Transverse colon (tissue), 3 donors: ENCODE measurements around the gene MBOAT7.

Experiments used
- EP300 ChIP-seq: sonication (generic); formaldehyde crosslinking; IDR thresholded peaks from one replicate; pipeline ENCODE4 v1.6.1; 2017; ENCODE audit warnings: antibody characterized with exemption, low read depth
- TF ChIP-seq, protein P1 (sequence below), 5 experiments: fragments of 200-600 bp in 3 of 5; fragments of 450-650 bp in 2 of 5; sonication (generic) in 3 of 5; IDR thresholded peaks; 1 replicate in 2 of 5; 2 replicates in 3 of 5; pipeline ENCODE4 v1.5.1; 2016 to 2017; ENCODE audit warnings: antibody characterized with exemption in 5 of 5, inconsistent platforms in 3 of 5, mild to moderate bottlenecking in 2 of 5, moderate library complexity in 1 of 5

DNA sequence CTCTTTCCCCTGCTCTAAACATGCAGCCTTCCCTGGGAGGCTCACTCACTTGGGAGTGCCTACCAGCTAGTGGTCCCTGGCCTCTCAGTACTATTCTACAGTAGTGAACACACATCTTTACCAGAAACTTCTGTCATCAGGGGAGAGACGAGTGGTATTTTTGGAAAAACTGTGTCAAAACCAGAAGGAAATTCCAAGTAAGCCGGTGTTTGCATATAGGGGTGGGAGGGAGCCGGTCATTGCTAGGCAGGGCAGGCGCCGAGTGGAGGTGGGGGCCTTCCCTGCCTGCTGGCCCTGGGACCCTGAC is 18.2 kb upstream of the MBOAT7 start:
- TF ChIP-seq EP300 = no peak
- TF ChIP-seq, protein P1, sequence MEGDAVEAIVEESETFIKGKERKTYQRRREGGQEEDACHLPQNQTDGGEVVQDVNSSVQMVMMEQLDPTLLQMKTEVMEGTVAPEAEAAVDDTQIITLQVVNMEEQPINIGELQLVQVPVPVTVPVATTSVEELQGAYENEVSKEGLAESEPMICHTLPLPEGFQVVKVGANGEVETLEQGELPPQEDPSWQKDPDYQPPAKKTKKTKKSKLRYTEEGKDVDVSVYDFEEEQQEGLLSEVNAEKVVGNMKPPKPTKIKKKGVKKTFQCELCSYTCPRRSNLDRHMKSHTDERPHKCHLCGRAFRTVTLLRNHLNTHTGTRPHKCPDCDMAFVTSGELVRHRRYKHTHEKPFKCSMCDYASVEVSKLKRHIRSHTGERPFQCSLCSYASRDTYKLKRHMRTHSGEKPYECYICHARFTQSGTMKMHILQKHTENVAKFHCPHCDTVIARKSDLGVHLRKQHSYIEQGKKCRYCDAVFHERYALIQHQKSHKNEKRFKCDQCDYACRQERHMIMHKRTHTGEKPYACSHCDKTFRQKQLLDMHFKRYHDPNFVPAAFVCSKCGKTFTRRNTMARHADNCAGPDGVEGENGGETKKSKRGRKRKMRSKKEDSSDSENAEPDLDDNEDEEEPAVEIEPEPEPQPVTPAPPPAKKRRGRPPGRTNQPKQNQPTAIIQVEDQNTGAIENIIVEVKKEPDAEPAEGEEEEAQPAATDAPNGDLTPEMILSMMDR (IDR thresholded peaks at IDR 0.05) = no peak
